Activated CD8-positive, alpha-beta memory T cell treated with anti-CD3 and anti-CD28 coated beads, Interleukin-2, amount 50 U/mL, for 1 hour (primary cell): ENCODE data around the gene GEMIN5.

ENCODE experiments used
- DNase-seq: peaks from one replicate; pipeline ENCODE4 v3.0.0-alpha.2; 2020; ENCODE audit errors: extremely low read depth

GEMIN5 gene

GRCh38 chr5:154849264-154849785, 88.7 kb downstream of the GEMIN5 start:
- DNase-seq: no peak

GRCh38 chr5:154844809-154845208, 93.2 kb downstream of the GEMIN5 start:
- no peak for DNase-seq

- DNase-seq: no peak
These were observed 95.1 kb downstream of the GEMIN5 start for GRCh38 chr5:154842689-154843530.

- DNase-seq: no peak
These were observed 96.7 kb downstream of the GEMIN5 start for GRCh38 chr5:154841273-154841661.

- DNase-seq: no peak
These were observed 97.4 kb downstream of the GEMIN5 start for GRCh38 chr5:154840435-154841272.
